Sigmoid colon (tissue), 7 donors: ENCODE results near the gene AQR. TPM values are rescaled to one million over a fixed set of nuclear protein-coding genes. Genes with fewer than 3 reads are reported as not detected.
A peak's percentile ranks its signal among the peaks of the same experiment; 100 is the strongest.

ENCODE experiments used
- DNase-seq: peaks from one replicate; pipeline ENCODE4 v3.0.0-alpha.2; 2019
- H3K27ac ChIP-seq, 4 donors: fragments of 200-600 bp; sonication (generic); one replicate each; pipeline ENCODE4 v1.5.1; 2016 to 2019; ENCODE audit warnings: mild to moderate bottlenecking in 1 of 4
- H3K27me3 ChIP-seq, 3 donors: fragments of 200-600 bp; sonication (generic); one replicate each; pipeline ENCODE4 v1.5.1; 2019; ENCODE audit warnings: mild to moderate bottlenecking in 1 of 3
- H3K36me3 ChIP-seq, 4 donors: fragments of 200-600 bp; sonication (generic); one replicate each; pipeline ENCODE4 v1.5.1; 2016 to 2019
- H3K4me1 ChIP-seq, 4 donors: fragments of 200-600 bp; sonication (generic); one replicate each; pipeline ENCODE4 v1.5.1; 2017 to 2019
- H3K4me3 ChIP-seq, 4 donors: fragments of 200-600 bp; sonication (generic); one replicate each; pipeline ENCODE4 v1.5.1; 2017 to 2019; ENCODE audit warnings: mild to moderate bottlenecking in 2 of 4, moderate library complexity in 1 of 4
- H3K9me3 ChIP-seq, 4 donors: fragments of 200-600 bp in 3 of 4; sonication (generic) in 3 of 4; one replicate each; pipeline versions ENCODE4 v1.5.1 to v1.6.1; 2013 to 2019
- EP300 ChIP-seq, 4 donors: sonication (generic); formaldehyde crosslinking; IDR thresholded peaks; one replicate each; pipeline ENCODE4 v1.6.1; 2017; ENCODE audit warnings: antibody characterized with exemption in 4 of 4
- POLR2A ChIP-seq, 2 donors: fragments of 450-650 bp; IDR thresholded peaks; one replicate each; pipeline ENCODE4 v1.6.1; 2016; ENCODE audit warnings: antibody characterized with exemption in 2 of 2, mild to moderate bottlenecking in 2 of 2, moderate library complexity in 2 of 2
- POLR2AphosphoS5 ChIP-seq, 4 donors: sonication (generic); formaldehyde crosslinking; IDR thresholded peaks; one replicate each; pipeline ENCODE4 v1.6.1; 2017; ENCODE audit warnings: antibody characterized with exemption in 4 of 4
- WGBS, 2 donors: extraction: QIAGEN DNeasy Blood & Tissue Kit; methylation state at CpG; one replicate each; pipeline ENCODE4 v1.1.7; 2013; 5-methylcytosine and 5-hydroxymethylcytosine counted together
- intact Hi-C: fragments of 100-400 bp; cut with DNase I; formaldehyde crosslinking; loops from one replicate; pipeline ENCODE4 v1.15.1; 2023
- polyA plus RNA-seq, 3 donors: library from polyadenylated mRNA; stranded (reverse); fragments of 200-250 nt; gene quantifications; one replicate each; pipeline ENCODE4 v1.2.3, GENCODE V29; 2013
- total RNA-seq, 4 donors: library from RNA; depleted of rRNA; stranded (reverse); fragments of >200 nt; gene quantifications; one replicate each; pipeline ENCODE4 v1.1.0, GENCODE V29; 2016
- TF ChIP-seq, protein P1 (sequence below), 4 experiments: fragments of 450-650 bp in 3 of 4; fragments of 200-600 bp in 1 of 4; IDR thresholded peaks; one replicate each; pipeline ENCODE4 v1.5.1; 2016 to 2019; ENCODE audit warnings: antibody characterized with exemption in 4 of 4, mild to moderate bottlenecking in 3 of 4, moderate library complexity in 2 of 4
- donor health status: healthy with polysubstance abuse.
- donor health status: Bipolar disorder and iron deficiency.
- donor health status: healthy.

Gene AQR
- total and polyA plus RNA-seq, 7 donors, result 3.7 to 24.2 (median 17.4) TPM

- intact Hi-C loops, result no loop called here
- peaks cover 0 to 18% (median 3%) of the 10 kb centered on the region in 4 donors for H3K36me3 ChIP-seq
- no peak overlapping the region for H3K27ac ChIP-seq
- H3K9me3 ChIP-seq, result no peaks in the 10 kb centered on the region
- 84 to 93% methylated on average over 2 of the region's 2 CpGs for WGBS, 2 donors
- no peak for TF ChIP-seq POLR2AphosphoS5 (IDR thresholded peaks at IDR 0.05)
- TF ChIP-seq, protein P1, sequence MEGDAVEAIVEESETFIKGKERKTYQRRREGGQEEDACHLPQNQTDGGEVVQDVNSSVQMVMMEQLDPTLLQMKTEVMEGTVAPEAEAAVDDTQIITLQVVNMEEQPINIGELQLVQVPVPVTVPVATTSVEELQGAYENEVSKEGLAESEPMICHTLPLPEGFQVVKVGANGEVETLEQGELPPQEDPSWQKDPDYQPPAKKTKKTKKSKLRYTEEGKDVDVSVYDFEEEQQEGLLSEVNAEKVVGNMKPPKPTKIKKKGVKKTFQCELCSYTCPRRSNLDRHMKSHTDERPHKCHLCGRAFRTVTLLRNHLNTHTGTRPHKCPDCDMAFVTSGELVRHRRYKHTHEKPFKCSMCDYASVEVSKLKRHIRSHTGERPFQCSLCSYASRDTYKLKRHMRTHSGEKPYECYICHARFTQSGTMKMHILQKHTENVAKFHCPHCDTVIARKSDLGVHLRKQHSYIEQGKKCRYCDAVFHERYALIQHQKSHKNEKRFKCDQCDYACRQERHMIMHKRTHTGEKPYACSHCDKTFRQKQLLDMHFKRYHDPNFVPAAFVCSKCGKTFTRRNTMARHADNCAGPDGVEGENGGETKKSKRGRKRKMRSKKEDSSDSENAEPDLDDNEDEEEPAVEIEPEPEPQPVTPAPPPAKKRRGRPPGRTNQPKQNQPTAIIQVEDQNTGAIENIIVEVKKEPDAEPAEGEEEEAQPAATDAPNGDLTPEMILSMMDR (IDR thresholded peaks at IDR 0.05), result no peak
- no peak for TF ChIP-seq EP300 (IDR thresholded peaks at IDR 0.05)
- no peak for TF ChIP-seq POLR2A (IDR thresholded peaks at IDR 0.05)
- H3K4me1 ChIP-seq, result peaks cover 0 to 37% (median 24%) of the 10 kb centered on the region in 4 donors
- no peak overlapping the region for H3K4me3 ChIP-seq
- no peak for DNase-seq
- no peaks in the 10 kb centered on the region for H3K27me3 ChIP-seq
Measured at GRCh38 chr15:34853001-34853758, 116.4 kb downstream of the AQR start.

DNA sequence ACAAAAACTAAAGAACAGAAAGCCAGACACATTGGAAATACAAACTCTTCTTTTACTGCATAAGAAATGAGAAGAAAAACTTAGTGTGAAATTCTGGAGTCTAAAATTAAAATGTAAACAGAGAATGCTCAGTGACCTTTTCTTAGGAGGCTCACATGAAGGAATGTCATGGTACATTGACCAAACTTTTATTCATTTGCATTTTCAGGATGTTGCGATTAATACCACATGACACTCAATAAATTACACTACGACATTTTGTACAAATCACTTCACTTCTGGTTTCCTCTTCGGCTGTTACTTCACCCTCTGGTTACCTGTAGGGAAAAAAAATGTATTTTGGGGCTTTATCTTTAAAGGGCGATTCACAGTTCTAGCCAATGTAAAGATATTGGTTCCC lies 117.8 kb downstream of the AQR start:
- WGBS, 2 donors, result 67 to 91% methylated on average over 4 of the region's 4 CpGs
- Histone ChIP-seq H3K4me1 (peaks cover 0 to 37% (median 24%) of the 10 kb centered on the region in 4 donors), H3K4me3 (no peak overlapping the region), H3K36me3 (peaks cover 0 to 9% (median 2%) of the 10 kb centered on the region in 4 donors), H3K27me3 (no peaks in the 10 kb centered on the region), H3K27ac (no peak overlapping the region), H3K9me3 (no peaks in the 10 kb centered on the region)
- TF ChIP-seq POLR2AphosphoS5 (IDR thresholded peaks at IDR 0.05) (no peak), EP300 (IDR thresholded peaks at IDR 0.05) (no peak), POLR2A (IDR thresholded peaks at IDR 0.05) (no peak)
- TF ChIP-seq, protein P1 (IDR thresholded peaks at IDR 0.05), result no peak
- DNase-seq, result no peak
- intact Hi-C loops, result no loop called here

DNA sequence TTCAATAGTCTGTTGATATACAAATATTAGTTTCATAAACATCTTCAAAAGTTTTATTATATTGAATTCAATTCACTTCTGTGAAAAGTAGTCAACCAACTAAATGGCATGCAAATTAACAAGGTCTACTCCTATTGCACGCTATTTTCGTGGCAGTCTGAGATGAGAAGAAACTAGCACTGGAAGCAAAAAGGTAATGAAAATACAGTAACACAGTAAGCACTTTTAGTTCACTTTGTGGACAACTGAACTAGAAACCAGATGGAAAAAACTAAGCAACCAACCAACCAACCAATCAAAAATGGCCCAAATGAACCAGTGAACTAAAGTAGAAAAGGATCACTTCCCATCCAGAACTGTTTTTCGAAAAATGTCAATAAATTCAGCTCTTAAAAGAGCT lies 118.5 kb downstream of the AQR start:
- Histone ChIP-seq H3K4me1 (peaks cover 0 to 36% (median 22%) of the 10 kb centered on the region in 4 donors), H3K9me3 (no peaks in the 10 kb centered on the region), H3K36me3 (peaks cover 0 to 2% (median 0%) of the 10 kb centered on the region in 4 donors), H3K4me3 (no peak overlapping the region), H3K27me3 (no peaks in the 10 kb centered on the region), H3K27ac (no peak overlapping the region)
- 82 to 92% methylated on average over 3 of the region's 3 CpGs for WGBS, 2 donors
- intact Hi-C loops, result no loop called here
- no peak for TF ChIP-seq POLR2A (IDR thresholded peaks at IDR 0.05)
- TF ChIP-seq POLR2AphosphoS5 (IDR thresholded peaks at IDR 0.05), result no peak
- no peak for TF ChIP-seq EP300 (IDR thresholded peaks at IDR 0.05)
- TF ChIP-seq, protein P1 (IDR thresholded peaks at IDR 0.05), result no peak
- DNase-seq, result no peak

GRCh38 chr15:34850121-34850520 lies 119.4 kb downstream of the AQR start:
- no peaks in the 10 kb centered on the region for H3K36me3 ChIP-seq
- TF ChIP-seq EP300 (IDR thresholded peaks at IDR 0.05) (no peak), POLR2A (IDR thresholded peaks at IDR 0.05) (no peak), POLR2AphosphoS5 (IDR thresholded peaks at IDR 0.05) (no peak)
- TF ChIP-seq, protein P1 (IDR thresholded peaks at IDR 0.05), result no peak
- peaks cover 0 to 27% (median 13%) of the 10 kb centered on the region in 4 donors for H3K4me1 ChIP-seq
- H3K27ac ChIP-seq, result no peak overlapping the region
- H3K4me3 ChIP-seq, result no peak overlapping the region
- 81 to 91% methylated on average over 10 of the region's 10 CpGs for WGBS, 2 donors
- DNase-seq, result peak; percentile 65
- H3K27me3 ChIP-seq, result no peaks in the 10 kb centered on the region
- intact Hi-C loops, result no loop called here
- no peaks in the 10 kb centered on the region for H3K9me3 ChIP-seq
